Mesothelial cell of epicardium (in vitro differentiated cells): ENCODE data around the gene PLEKHA5. TPM values are rescaled to one million over a fixed set of nuclear protein-coding genes. Genes with fewer than 3 reads are reported as not detected.

Source experiments
- DNase-seq, 2 experiments: peaks; one replicate each; pipeline ENCODE4 v3.0.0; 2021; ENCODE audit warnings: low spot score in 2 of 2; ENCODE audit not compliant: unreplicated experiment in 2 of 2
- H3K27ac Mint-ChIP-seq: 2 replicates; pipeline ENCODE4 v1.8.0; 2021; ENCODE audit warnings: mixed read lengths
- H3K27me3 Mint-ChIP-seq: 2 replicates; pipeline ENCODE4 v1.8.0; 2021; ENCODE audit warnings: low read depth, mixed read lengths
- H3K36me3 Mint-ChIP-seq: 2 replicates; pipeline ENCODE4 v1.8.0; 2021; ENCODE audit warnings: mixed read lengths
- H3K4me1 Mint-ChIP-seq: 2 replicates; pipeline ENCODE4 v1.8.0; 2021; ENCODE audit warnings: mixed read lengths
- H3K4me3 Mint-ChIP-seq: 2 replicates; pipeline ENCODE4 v1.8.0; 2021; ENCODE audit warnings: mild to moderate bottlenecking, moderate library complexity, mixed read lengths
- H3K9me3 Mint-ChIP-seq: 2 replicates; pipeline ENCODE4 v1.8.0; 2021; ENCODE audit warnings: mixed read lengths
- CTCF ChIP-seq: fragments of 200-600 bp; sonication (generic); IDR thresholded peaks from one replicate; pipeline ENCODE4 v1.5.0; 2021; ENCODE audit warnings: antibody characterized with exemption; ENCODE audit not compliant: unreplicated experiment
- total RNA-seq: library from RNA; stranded (reverse); gene quantifications from 3 replicates; pipeline ENCODE4 v1.2.1, GENCODE V29; 2021

Gene PLEKHA5
- total RNA-seq, 1 donor from 2014 or later = 52.0 TPM

- Mint-ChIP-seq H3K27ac (peak overlapping the region; percentile 17), H3K27me3 (no peaks in the 10 kb centered on the region), H3K4me1 (peaks cover 25% of the 10 kb centered on the region), H3K4me3 (no peak overlapping the region), H3K9me3 (peaks cover 4% of the 10 kb centered on the region), H3K36me3 (peaks cover 4% of the 10 kb centered on the region)
- TF ChIP-seq CTCF = no peak
- no peak for DNase-seq
These were observed 60.9 kb downstream of the PLEKHA5 start for GRCh38 chr12:19190292-19191031.

- no peaks in the 10 kb centered on the region for H3K27me3 Mint-ChIP-seq
- peaks cover 4% of the 10 kb centered on the region for H3K9me3 Mint-ChIP-seq
- TF ChIP-seq CTCF = no peak
- H3K27ac Mint-ChIP-seq = no peak overlapping the region
- peaks cover 4% of the 10 kb centered on the region for H3K36me3 Mint-ChIP-seq
- H3K4me3 Mint-ChIP-seq = no peak overlapping the region
- no peak for DNase-seq
- H3K4me1 Mint-ChIP-seq = peaks cover 23% of the 10 kb centered on the region
These were observed 61.6 kb downstream of the PLEKHA5 start for GRCh38 chr12:19191089-19191488.

- DNase-seq = no peak
- Mint-ChIP-seq H3K36me3 (peaks cover 4% of the 10 kb centered on the region), H3K27me3 (no peaks in the 10 kb centered on the region), H3K4me1 (peaks cover 22% of the 10 kb centered on the region), H3K27ac (no peak overlapping the region), H3K4me3 (no peak overlapping the region), H3K9me3 (peaks cover 4% of the 10 kb centered on the region)
- TF ChIP-seq CTCF = no peak
These were observed 62.0 kb downstream of the PLEKHA5 start for GRCh38 chr12:19191563-19191962.

- DNase-seq = no peak
- TF ChIP-seq CTCF = no peak
- H3K4me1 Mint-ChIP-seq = peaks cover 18% of the 10 kb centered on the region
- H3K4me3 Mint-ChIP-seq = no peak overlapping the region
- H3K9me3 Mint-ChIP-seq = peaks cover 4% of the 10 kb centered on the region
- H3K27me3 Mint-ChIP-seq = no peaks in the 10 kb centered on the region
- peaks cover 4% of the 10 kb centered on the region for H3K36me3 Mint-ChIP-seq
- H3K27ac Mint-ChIP-seq = no peak overlapping the region
These were observed 63.2 kb downstream of the PLEKHA5 start for GRCh38 chr12:19192710-19193109.

GRCh38 chr12:19194963-19195362 is 65.4 kb downstream of the PLEKHA5 start:
- Mint-ChIP-seq H3K27me3 (no peaks in the 10 kb centered on the region), H3K27ac (no peak overlapping the region), H3K4me1 (peaks cover 7% of the 10 kb centered on the region), H3K4me3 (no peak overlapping the region), H3K36me3 (peaks cover 4% of the 10 kb centered on the region), H3K9me3 (peaks cover 4% of the 10 kb centered on the region)
- DNase-seq = no peak
- TF ChIP-seq CTCF = no peak
